ENCODE data around the gene IRF7.
"Not testable (repeated sequence)": the region's sequence is repeated elsewhere in the genome, so short reads cannot be mapped to it uniquely, and the experiment has no call there.

IRF7 gene

DNA sequence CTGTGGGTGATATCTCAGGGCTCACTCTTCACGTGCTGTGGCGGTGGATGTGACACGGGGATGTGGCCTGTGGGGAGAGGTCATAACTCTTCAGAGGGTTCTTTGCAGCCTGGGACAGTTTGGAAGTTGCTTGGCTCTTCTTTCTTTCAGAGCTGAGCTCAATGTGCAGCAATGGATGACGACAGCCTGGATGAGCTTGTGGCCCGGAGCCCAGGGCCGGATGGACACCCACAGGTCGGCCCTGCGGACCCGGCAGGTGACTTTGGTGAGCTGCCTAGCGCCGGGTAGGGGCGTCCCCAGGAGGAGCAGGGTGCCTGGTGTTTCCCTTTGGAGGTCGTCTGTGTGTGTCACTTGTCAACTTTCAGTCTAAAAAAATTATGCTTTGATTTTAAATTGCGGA, 34.4 kb downstream of the IRF7 start:
- H3K4me3 Mint-ChIP-seq: no peak overlapping the region
- H3K27me3 Mint-ChIP-seq: no peaks in the 10 kb centered on the region
- no peak for DNase-seq
- H3K27ac Mint-ChIP-seq: no peak overlapping the region
- CTCF ChIA-PET: no interaction called here
- H3K4me1 Mint-ChIP-seq: peaks cover 38% of the 10 kb centered on the region
- H3K36me3 Mint-ChIP-seq: peaks cover 30% of the 10 kb centered on the region
- H3K9me3 Mint-ChIP-seq: no peaks in the 10 kb centered on the region

DNA sequence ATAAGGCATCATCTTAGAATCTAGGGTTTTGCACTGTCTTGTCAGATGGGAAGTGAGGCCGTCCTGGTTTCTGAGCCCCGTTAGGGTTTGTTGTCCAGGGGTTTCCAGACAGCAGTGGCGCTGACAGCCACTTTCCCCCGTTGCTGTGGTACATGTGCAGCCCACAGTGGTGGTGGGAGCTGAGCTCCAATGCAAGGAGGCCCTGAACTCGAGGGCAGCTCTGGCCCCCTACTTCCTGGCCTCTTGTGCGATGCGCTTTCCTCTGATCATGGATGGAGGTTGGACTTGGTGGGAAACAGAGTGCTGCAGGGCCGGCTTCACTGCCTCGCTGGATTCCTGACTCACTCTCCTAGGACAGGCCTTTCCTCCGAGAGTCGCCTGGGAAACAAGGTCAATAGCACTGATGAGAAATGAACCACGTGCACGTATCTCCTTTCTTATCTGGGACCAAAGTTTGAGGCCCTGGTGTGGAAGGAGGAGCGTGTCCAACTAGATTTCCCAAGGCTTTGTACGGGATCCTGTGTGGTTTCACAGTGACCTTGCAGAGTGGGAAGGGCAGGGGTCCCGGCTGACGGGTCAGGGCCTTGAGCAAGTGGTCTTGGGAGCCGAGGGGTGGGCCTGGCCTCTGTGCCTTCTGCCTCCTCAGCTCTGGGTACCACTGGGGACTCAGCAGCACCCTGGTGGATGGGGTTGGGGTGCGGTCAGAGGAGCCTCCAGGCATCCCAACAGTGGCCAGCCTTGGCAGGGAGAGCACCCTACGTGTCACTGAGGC, 35.7 kb downstream of the IRF7 start:
- DNase-seq: no peak
- CTCF ChIA-PET: no interaction called here
- peaks cover 35% of the 10 kb centered on the region for H3K4me1 Mint-ChIP-seq
- peaks cover 26% of the 10 kb centered on the region for H3K36me3 Mint-ChIP-seq
- H3K9me3 Mint-ChIP-seq: no peaks in the 10 kb centered on the region
- no peak overlapping the region for H3K27ac Mint-ChIP-seq
- peaks cover 2% of the 10 kb centered on the region for H3K27me3 Mint-ChIP-seq
- no peak overlapping the region for H3K4me3 Mint-ChIP-seq

DNA sequence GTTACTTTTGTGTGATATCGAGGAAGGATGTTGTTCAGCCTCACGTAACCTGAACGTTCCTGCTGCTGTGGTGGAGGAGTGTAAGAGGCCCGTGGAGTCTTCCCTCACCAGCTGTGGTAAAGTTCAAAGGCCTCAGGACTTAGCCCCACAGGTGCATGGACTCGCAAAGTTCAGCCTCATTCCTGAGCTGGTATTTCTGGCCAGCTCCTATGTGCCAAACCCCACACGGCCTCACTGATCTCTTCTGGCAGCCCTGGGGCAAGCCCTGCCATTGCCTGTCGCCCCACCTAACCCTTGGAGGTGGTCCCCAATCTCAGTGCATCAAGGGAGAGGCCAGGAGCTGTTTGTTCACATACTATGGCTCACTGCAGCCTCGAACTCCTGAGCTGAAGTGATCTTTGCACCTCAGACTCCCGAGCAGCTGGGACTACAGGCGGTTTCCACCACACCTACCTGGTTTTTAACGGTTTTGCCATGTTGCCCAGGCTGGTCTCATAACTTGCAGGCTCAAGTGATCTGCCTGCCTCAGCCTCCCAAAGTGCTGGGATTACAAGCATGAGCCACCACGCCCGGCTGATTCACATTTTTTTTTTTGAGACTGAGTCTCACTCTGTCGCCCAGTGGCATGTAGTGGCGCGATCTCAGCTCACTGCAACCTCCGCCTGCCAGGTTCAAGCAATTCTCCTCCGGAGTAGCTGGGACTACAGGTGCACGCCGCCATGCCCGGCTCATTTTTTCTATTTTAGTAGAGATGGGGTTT, 37.3 kb downstream of the IRF7 start:
- Mint-ChIP-seq H3K4me1 (peaks cover 50% of the 10 kb centered on the region), H3K4me3 (peak overlapping the region; percentile 90)
- CTCF ChIA-PET: interaction anchor here (1.0 to 1.5 kb wide), 2 partner anchors 9 to 16 kb away, joined by 3 to 4 read pairs; no protein-coding TSS in a partner anchor

DNA sequence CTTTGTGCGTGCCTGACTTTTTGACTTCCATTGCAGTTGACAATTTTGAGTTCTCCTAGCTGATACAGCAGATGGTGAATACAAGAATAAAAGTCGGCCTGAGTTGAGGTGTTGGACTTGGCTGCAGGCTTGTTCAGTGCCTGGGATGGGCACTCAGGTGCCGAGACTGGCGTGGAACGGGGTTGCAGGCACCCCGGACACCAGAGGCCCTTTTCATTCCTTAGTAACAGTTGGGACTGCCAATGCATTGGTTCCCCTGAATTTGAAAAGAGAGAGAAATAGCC, 38.2 kb downstream of the IRF7 start:
- no peak for DNase-seq
- Mint-ChIP-seq H3K9me3 (no peaks in the 10 kb centered on the region), H3K27me3 (peaks cover 12% of the 10 kb centered on the region), H3K4me1 (peaks cover 54% of the 10 kb centered on the region), H3K4me3 (peak overlapping the region; percentile 90), H3K27ac (peak overlapping the region; percentile 87), H3K36me3 (peaks cover 17% of the 10 kb centered on the region)
- CTCF ChIA-PET: interaction anchor here (1.5 kb wide), 1 partner anchor 10 kb away, joined by 3 read pairs; no protein-coding TSS in a partner anchor

More for the DNA sequence above, 37.3 kb downstream of the IRF7 start:
- peaks cover 12% of the 10 kb centered on the region for H3K27me3 Mint-ChIP-seq
- H3K27ac Mint-ChIP-seq: peak overlapping the region; percentile 73
- no peak for DNase-seq
- no peaks in the 10 kb centered on the region for H3K9me3 Mint-ChIP-seq
- peaks cover 19% of the 10 kb centered on the region for H3K36me3 Mint-ChIP-seq

DNA sequence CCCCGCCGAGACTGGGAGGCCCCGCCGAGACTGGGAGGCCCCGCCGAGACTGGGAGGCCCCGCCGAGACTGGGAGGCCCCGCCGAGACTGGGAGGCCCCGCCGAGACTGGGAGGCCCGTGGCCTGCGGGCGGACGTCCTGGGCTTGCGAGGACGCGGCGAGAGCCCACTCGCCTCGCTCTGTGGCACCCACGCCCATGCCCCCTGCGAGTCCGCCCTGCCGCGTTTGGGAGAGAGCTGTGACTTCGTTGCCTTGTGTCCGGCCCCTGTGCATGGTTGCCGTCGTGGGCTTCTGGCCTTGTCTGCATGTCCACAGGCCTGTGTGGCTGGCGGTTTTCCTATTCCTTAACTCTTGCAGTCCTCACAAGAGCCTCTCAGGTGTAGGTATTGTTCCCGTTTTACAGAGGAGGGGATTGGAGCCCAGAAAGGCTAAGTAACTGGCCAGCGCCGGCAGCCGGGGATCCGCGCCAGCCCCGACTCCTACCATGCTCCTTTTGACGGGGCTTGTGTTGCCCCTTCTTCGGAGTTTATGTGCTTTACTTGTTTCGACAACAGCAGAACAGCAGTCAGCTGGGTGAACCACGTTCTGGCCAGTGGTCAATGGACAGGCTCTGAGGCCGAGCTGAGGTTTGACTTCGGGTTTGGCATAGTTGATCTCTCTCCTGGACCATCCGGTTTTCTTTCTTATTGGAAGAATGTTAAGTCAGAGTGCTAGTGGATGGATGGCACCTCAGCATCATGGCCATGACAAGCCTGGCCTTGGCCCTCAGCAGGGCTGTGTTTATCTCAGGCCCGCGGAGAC, 38.7 kb downstream of the IRF7 start:
- CTCF ChIA-PET: no interaction called here
- H3K9me3 Mint-ChIP-seq: no peaks in the 10 kb centered on the region

DNA sequence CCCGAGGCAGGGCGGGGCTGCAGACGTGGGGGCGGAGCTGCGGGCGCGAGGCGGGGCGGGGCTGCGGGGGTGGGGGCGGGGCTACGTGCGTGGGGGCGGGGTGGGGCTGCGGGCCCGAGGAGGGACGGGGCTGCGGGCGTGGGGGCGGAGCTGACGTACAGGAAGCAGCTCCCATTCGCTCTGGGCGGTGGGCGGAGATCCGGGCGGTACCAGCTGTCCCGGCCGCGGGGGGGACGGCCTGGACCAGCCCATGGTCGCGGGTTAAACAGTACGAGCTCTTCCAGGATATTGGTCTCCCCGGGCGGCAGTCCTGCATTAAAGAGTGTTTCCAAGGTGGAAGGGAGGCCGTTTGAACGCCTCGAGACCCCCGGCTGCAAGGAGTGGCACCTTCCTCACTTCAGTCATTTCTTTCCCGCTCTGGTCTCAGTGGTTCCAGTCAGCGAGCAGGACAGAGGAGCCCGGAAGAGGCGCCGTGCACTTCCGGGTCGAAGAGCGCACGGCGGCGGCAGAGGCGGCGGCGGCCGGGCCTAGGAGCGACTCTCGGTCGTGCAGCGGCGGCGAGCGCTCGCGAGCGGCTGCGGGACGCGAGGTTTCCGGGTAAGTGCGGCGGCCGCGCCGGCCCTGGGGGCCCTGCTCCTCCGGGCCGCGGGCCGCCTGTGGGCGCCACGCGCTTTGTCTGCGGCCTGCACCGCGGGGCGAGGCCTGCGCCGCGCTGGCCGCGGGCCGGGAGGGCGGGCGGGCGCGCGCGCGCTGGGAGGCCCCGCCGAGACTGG, 39.6 kb downstream of the IRF7 start, which contains the start of gene PHRF1:
Gene PHRF1 (plus strand): TSS at position 475 of the 773 bp plus-strand sequence. CDS start 5,043 bp downstream, outside the sequence.
- DNase-seq: peak; percentile 95
- CTCF ChIA-PET: interaction anchor here (0.9 to 1.6 kb wide), 3 partner anchors 10 to 37 kb away, joined by 3 to 5 read pairs (median 4); no protein-coding TSS in a partner anchor
- Mint-ChIP-seq H3K4me1 (peaks cover 52% of the 10 kb centered on the region), H3K4me3 (peak within 1 kb of the TSS; percentile 90), H3K27ac (peak within 1 kb of the TSS; percentile 95), H3K9me3 (no peaks in the 10 kb centered on the region), H3K27me3 (peaks cover 13% of the 10 kb centered on the region), H3K36me3 (peaks cover 7% of the 10 kb centered on the region)

More for the DNA sequence above, 38.7 kb downstream of the IRF7 start:
- peak overlapping the region; percentile 87 for H3K27ac Mint-ChIP-seq
- peaks cover 54% of the 10 kb centered on the region for H3K4me1 Mint-ChIP-seq
- peak overlapping the region; percentile 90 for H3K4me3 Mint-ChIP-seq
- H3K27me3 Mint-ChIP-seq: peaks cover 12% of the 10 kb centered on the region
- peak; percentile 39 for DNase-seq
- H3K36me3 Mint-ChIP-seq: peaks cover 15% of the 10 kb centered on the region

DNA sequence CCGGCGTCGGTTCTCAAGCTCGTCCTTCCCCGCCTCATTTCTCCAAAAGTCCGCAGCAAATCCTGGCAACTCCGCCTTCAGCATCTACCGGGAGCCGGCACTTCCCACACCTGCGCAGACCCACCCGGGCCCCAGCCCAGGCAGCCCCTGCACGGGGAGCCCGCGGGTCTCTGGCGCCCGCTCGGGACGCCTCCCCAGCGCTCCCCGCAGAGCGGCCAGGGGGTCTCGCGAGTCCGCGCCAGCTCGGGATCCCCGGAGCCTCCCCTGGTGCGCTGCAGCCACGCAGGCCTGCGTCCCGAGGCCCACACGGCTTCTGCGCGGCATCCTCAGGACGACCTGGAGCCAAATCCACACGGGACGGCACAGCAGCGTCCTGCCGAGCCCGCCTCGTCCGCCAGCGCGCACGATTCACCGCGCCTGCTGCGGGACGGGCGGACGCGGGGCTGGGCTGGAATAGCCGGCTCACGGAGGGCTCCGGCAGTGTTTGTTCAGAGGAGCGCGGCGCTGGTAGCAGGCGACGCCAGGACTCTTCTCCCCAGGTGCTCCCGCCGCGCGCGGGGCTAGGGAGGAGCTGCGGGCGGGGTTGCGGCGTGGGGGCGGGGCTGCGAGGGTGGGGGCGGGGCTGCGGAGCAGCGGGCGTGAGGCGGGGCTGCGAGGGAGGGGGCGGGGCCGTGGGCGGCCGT, 40.3 kb downstream of the IRF7 start:
- H3K27me3 Mint-ChIP-seq: peaks cover 17% of the 10 kb centered on the region
- H3K36me3 Mint-ChIP-seq: peaks cover 5% of the 10 kb centered on the region
- CTCF ChIA-PET: interaction anchor here (0.9 to 1.6 kb wide), 3 partner anchors 9 to 38 kb away, joined by 3 to 5 read pairs (median 4); no protein-coding TSS in a partner anchor
- no peak for DNase-seq
- peak overlapping the region; percentile 89 for H3K4me3 Mint-ChIP-seq
- no peaks in the 10 kb centered on the region for H3K9me3 Mint-ChIP-seq
- peak overlapping the region; percentile 70 for H3K27ac Mint-ChIP-seq
- H3K4me1 Mint-ChIP-seq: peaks cover 50% of the 10 kb centered on the region

DNA sequence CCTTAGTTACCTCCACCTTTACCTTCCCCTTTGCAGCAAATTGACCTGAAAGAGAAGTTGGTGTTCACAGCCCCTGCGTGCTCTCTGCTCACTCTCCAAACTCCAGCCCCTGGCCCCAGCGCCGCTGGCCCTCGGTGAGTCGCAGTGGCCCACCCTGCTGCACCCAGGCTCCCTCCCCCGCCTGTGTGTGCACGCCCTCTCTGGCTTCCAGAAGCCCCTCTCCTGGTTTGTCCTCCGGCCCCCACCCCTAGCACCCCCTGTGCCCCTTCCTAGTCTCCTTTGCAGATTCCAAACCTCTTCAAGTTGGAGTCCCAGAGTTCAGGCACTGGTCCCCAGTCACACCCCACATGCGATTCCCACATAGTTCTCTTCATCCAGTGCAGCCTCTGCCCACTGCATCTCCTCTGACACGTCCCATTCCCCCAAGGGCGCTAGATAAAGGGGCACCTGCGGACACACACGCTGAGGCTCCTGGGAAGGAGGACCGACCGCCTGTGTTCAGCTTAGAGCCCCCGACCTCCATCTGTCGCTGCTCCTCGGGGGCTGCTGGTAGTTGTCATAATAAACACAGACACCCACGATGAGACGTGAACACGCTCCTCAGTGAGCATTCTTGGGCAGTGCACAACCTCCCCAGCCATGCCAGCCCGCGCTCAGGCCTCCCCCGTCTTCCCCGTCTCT, 41.0 kb downstream of the IRF7 start:
- Mint-ChIP-seq H3K4me1 (peaks cover 49% of the 10 kb centered on the region), H3K36me3 (peaks cover 5% of the 10 kb centered on the region), H3K9me3 (no peaks in the 10 kb centered on the region), H3K4me3 (peak overlapping the region; percentile 89), H3K27ac (peak overlapping the region; percentile 70), H3K27me3 (peaks cover 22% of the 10 kb centered on the region)
- CTCF ChIA-PET: interaction anchor here (1.1 to 1.6 kb wide), 2 partner anchors 9 to 19 kb away, joined by 4 to 5 read pairs; no protein-coding TSS in a partner anchor
- DNase-seq: peak; percentile 50

DNA sequence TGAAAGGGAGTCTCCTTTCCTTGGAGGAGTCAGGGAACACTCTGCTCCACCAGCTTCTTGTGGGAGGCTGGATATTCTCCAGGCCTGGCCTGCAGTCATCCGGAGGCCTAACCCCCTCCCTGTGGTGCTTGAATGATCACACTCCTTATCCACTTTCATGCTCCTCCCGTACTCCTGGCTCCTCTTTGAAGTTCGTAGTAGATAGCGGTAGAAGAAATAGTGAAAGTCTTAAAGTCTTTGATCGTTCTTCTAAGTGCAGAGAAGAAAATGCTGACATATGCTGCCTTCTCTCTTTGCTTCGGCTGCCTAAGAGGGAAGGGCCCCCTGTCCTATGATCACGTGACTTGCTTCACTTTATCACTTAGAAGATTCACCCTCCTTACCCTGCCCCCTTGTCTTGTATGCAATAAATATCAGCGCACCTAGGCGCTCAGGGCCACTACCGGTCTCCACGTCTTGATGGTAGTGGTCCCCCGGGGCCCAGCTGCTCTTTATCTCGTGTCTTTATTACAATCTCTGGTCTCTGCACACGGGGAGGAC, 41.6 kb downstream of the IRF7 start:
- Mint-ChIP-seq H3K4me1 (peaks cover 45% of the 10 kb centered on the region), H3K4me3 (peak overlapping the region; percentile 89), H3K27ac (peak overlapping the region; percentile 79), H3K27me3 (peaks cover 26% of the 10 kb centered on the region)
- H3K9me3 Mint-ChIP-seq, H3K36me3 Mint-ChIP-seq, CTCF ChIA-PET: not testable (repeated sequence)
- DNase-seq: peak; percentile 43

DNA sequence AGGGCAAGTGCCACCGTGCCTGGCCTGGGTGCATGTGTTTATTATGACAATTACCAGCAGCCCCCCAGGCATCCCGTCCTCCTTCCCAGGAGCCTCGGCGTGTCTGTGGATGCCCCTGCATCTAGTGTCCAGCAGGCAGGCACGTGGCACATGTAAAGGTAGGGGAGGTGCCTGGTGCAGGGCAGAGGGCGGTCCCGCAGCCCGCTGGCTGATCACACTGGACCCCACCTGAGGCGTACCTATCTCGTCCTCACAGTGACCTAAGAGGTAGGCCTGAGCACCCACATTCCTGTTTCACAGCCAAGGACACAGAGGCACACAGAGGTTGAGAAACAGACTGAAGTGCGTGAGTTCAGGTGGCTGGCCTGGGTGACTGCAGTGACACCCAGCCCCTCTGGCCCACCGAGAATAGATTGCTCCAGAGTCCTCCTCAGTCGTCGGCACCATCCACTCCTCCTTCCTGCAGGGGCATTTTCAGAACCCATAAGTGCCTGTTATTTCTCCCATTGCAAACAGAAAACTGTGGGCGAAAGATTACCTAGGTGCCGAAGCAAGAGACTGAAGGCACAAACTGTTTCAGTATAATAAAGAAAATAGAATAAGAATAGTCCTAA, 42.5 kb downstream of the IRF7 start:
- Mint-ChIP-seq H3K4me3 (no peak overlapping the region), H3K4me1 (peaks cover 38% of the 10 kb centered on the region), H3K9me3 (no peaks in the 10 kb centered on the region), H3K27me3 (peaks cover 28% of the 10 kb centered on the region), H3K36me3 (peaks cover 5% of the 10 kb centered on the region), H3K27ac (no peak overlapping the region)
- DNase-seq: no peak
- CTCF ChIA-PET: no interaction called here

DNA sequence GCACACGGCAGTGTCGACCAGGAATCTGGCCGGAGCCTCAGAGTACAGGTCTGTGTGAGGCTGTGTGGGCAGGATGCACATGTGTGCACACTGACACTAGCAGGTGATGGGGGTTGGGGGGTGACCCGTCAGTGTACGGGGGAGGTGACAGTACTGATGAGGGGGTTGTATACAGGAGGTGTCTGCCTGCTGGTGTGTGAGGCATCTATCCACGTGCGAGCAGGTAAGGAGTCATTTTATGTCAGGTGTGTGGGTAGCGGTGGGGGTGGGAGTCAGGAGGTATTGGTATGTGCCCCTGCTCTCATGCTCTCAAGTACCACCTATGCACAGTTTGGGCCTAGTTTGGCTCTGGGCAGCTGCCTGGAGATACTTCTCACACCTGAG, 44.0 kb downstream of the IRF7 start:
- Mint-ChIP-seq H3K4me1 (peaks cover 35% of the 10 kb centered on the region), H3K4me3 (no peak overlapping the region), H3K27me3 (peaks cover 28% of the 10 kb centered on the region), H3K9me3 (no peaks in the 10 kb centered on the region), H3K36me3 (peaks cover 4% of the 10 kb centered on the region), H3K27ac (no peak overlapping the region)
- CTCF ChIA-PET: no interaction called here
- DNase-seq: no peak

Data from activated naive CD4-positive, alpha-beta T cell treated with anti-CD3 and anti-CD28 coated beads, Interleukin-2, amount 10 ng/mL, durations not matched to agents 7 days and 5 days (primary cell).